Astrocyte of the spinal cord (primary cell): ENCODE results near the gene ADCY5.

Experiments used
- DNase-seq: peaks from one replicate; pipeline ENCODE4 v3.0.0; 2011; ENCODE audit warnings: low read depth, low spot score
- H3K4me3 ChIP-seq: 2 replicates; pipeline ENCODE4 v1.5.1; 2011; ENCODE audit warnings: low read depth, mild to moderate bottlenecking, low read length, moderate library complexity
- CTCF ChIP-seq: IDR thresholded peaks from 2 replicates; pipeline ENCODE4 v1.5.1; 2012; ENCODE audit warnings: low read depth, mild to moderate bottlenecking, low read length, inconsistent platforms
- in situ Hi-C: cut with HindIII; loops from 2 replicates; pipeline ENCODE4 v1.10.0; 2017; ENCODE audit warnings: low sequenced_read_pairs

The ADCY5 gene

GRCh38 chr3:123431658-123432324 lies 17.1 kb downstream of the ADCY5 start:
- TF ChIP-seq CTCF = no peak
- in situ Hi-C loops = no loop called here
- DNase-seq = no peak
- no peak overlapping the region for H3K4me3 ChIP-seq

GRCh38 chr3:123431007-123431657 lies 17.8 kb downstream of the ADCY5 start:
- in situ Hi-C loops = no loop called here
- TF ChIP-seq CTCF = no peak
- no peak overlapping the region for H3K4me3 ChIP-seq
- no peak for DNase-seq

GRCh38 chr3:123430266-123430665 lies 18.6 kb downstream of the ADCY5 start:
- no peak for DNase-seq
- H3K4me3 ChIP-seq = no peak overlapping the region
- no peak for TF ChIP-seq CTCF
- in situ Hi-C loops = no loop called here

GRCh38 chr3:123429362-123430125 lies 19.3 kb downstream of the ADCY5 start:
- in situ Hi-C loops = no loop called here
- no peak for DNase-seq
- no peak for TF ChIP-seq CTCF
- H3K4me3 ChIP-seq = no peak overlapping the region

GRCh38 chr3:123424999-123425712 lies 23.7 kb downstream of the ADCY5 start:
- in situ Hi-C loops = no loop called here
- no peak for TF ChIP-seq CTCF
- no peak for DNase-seq
- H3K4me3 ChIP-seq = no peak overlapping the region

- TF ChIP-seq CTCF = no peak
- no peak overlapping the region for H3K4me3 ChIP-seq
- DNase-seq = no peak
- in situ Hi-C loops = no loop called here
Measured at GRCh38 chr3:123424321-123424998, 24.4 kb downstream of the ADCY5 start.
